ENCODE data around the gene PARD3.

- TF ChIP-seq CTCF (IDR thresholded peaks at IDR 0.05) = no peak
- TF ChIP-seq POLR2A (IDR thresholded peaks at IDR 0.05) = no peak
- TF ChIP-seq POLR2AphosphoS5 (IDR thresholded peaks at IDR 0.05) = no peak
Measured at GRCh38 chr10:34817054-34817453, 2.0 kb upstream of the PARD3 start.
